Vagina (tissue), 2 donors: ENCODE results near the gene CDKL4.

ENCODE experiments used
- CTCF ChIP-seq, 3 experiments: fragments of 450-650 bp in 2 of 3; fragments of 200-600 bp in 1 of 3; sonication (generic) in 1 of 3; IDR thresholded peaks; one replicate each; pipeline ENCODE4 v1.5.1; 2017 to 2019; ENCODE audit warnings: antibody characterized with exemption in 3 of 3, mild to moderate bottlenecking in 2 of 3, moderate library complexity in 2 of 3
- POLR2A ChIP-seq, 2 donors: fragments of 450-650 bp; IDR thresholded peaks; one replicate each; pipeline ENCODE4 v1.6.1; 2017; ENCODE audit warnings: antibody characterized with exemption in 2 of 2, mild to moderate bottlenecking in 2 of 2, moderate library complexity in 2 of 2
- POLR2AphosphoS5 ChIP-seq, 2 donors: sonication (generic); formaldehyde crosslinking; IDR thresholded peaks; one replicate each; pipeline ENCODE4 v1.9.0; 2017; ENCODE audit warnings: antibody characterized with exemption in 2 of 2, mild to moderate bottlenecking in 2 of 2, low read depth in 1 of 2; ENCODE audit not compliant: insufficient read depth in 1 of 2

GRCh38 chr2:39128919-39129391, 114.8 kb downstream of the CDKL4 start:
- TF ChIP-seq POLR2A (IDR thresholded peaks at IDR 0.05) (no peak), CTCF (IDR thresholded peaks at IDR 0.05) (no peak), POLR2AphosphoS5 (IDR thresholded peaks at IDR 0.05; ENCODE audit: insufficient read depth in 1 of 2, low read depth in 1 of 2) (no peak)
